NCI-H2171 treated with DMSO at 0.1 percent for 48 hours (cell line): ENCODE measurements around the gene TPR.

Experiments
- DNase-seq: peaks from one replicate; lab custom pipeline; 2025; lab: John Stamatoyannopoulos, UW

The TPR gene

GRCh38 chr1:186289943-186290545 lies 85.0 kb downstream of the TPR start:
- DNase-seq: no peak

- DNase-seq: no peak
Observed at GRCh38 chr1:186286615-186287315, 88.3 kb downstream of the TPR start.

GRCh38 chr1:186283374-186283773 lies 91.7 kb downstream of the TPR start:
- no peak for DNase-seq

GRCh38 chr1:186282466-186282865 lies 92.6 kb downstream of the TPR start:
- DNase-seq: no peak

- no peak for DNase-seq
Observed at GRCh38 chr1:186275822-186276221, 99.2 kb downstream of the TPR start.

- DNase-seq: peak; percentile 13
Observed at GRCh38 chr1:186272486-186272885, 102.6 kb downstream of the TPR start.

- DNase-seq: no peak
Observed at GRCh38 chr1:186271032-186271431, 104.0 kb downstream of the TPR start.
